Measurements from ENCODE around the gene ADRA1B. TPM values are rescaled to one million over a fixed set of nuclear protein-coding genes. Genes with fewer than 3 reads are reported as not detected.

ADRA1B gene
- total RNA-seq, 4 donors from 2014 or later: 1.7 to 12.2 (median 5.2) TPM

GRCh38 chr5:159886296-159886695 is 30.0 kb upstream of the ADRA1B start:
- no peak overlapping the region for H3K27ac ChIP-seq
- no peak for DNase-seq
- H3K36me3 ChIP-seq: no peaks in the 10 kb centered on the region
- TF ChIP-seq CTCF (IDR thresholded peaks at IDR 0.05) (no peak), POLR2A (IDR thresholded peaks at IDR 0.05) (no peak)
- no peaks in the 10 kb centered on the region for H3K4me1 ChIP-seq
- no peak overlapping the region for H3K4me3 ChIP-seq
- H3K27me3 ChIP-seq: no peaks in the 10 kb centered on the region
- no peaks in the 10 kb centered on the region for H3K9me3 ChIP-seq

GRCh38 chr5:159887050-159887449 is 29.2 kb upstream of the ADRA1B start:
- no peaks in the 10 kb centered on the region for H3K9me3 ChIP-seq
- H3K27ac ChIP-seq: no peak overlapping the region
- DNase-seq: no peak
- H3K27me3 ChIP-seq: no peaks in the 10 kb centered on the region
- H3K36me3 ChIP-seq: no peaks in the 10 kb centered on the region
- TF ChIP-seq POLR2A (IDR thresholded peaks at IDR 0.05): no peak
- no peak for TF ChIP-seq CTCF (IDR thresholded peaks at IDR 0.05)
- no peaks in the 10 kb centered on the region for H3K4me1 ChIP-seq
- H3K4me3 ChIP-seq: no peak overlapping the region

GRCh38 chr5:159888860-159889259 is 27.4 kb upstream of the ADRA1B start:
- no peak for TF ChIP-seq POLR2A (IDR thresholded peaks at IDR 0.05)
- no peak for TF ChIP-seq CTCF (IDR thresholded peaks at IDR 0.05)
- no peaks in the 10 kb centered on the region for H3K27me3 ChIP-seq

GRCh38 chr5:159890141-159890540 is 26.1 kb upstream of the ADRA1B start:
- H3K4me1 ChIP-seq: no peaks in the 10 kb centered on the region
- TF ChIP-seq POLR2A (IDR thresholded peaks at IDR 0.05): no peak
- TF ChIP-seq CTCF (IDR thresholded peaks at IDR 0.05): no peak
- H3K36me3 ChIP-seq: no peaks in the 10 kb centered on the region
- DNase-seq: no peak
- H3K9me3 ChIP-seq: no peaks in the 10 kb centered on the region
- H3K27ac ChIP-seq: no peak overlapping the region
- no peaks in the 10 kb centered on the region for H3K27me3 ChIP-seq
- H3K4me3 ChIP-seq: no peak overlapping the region

More at GRCh38 chr5:159888860-159889259, 27.4 kb upstream of the ADRA1B start:
- DNase-seq: no peak
- Histone ChIP-seq H3K36me3 (no peaks in the 10 kb centered on the region), H3K4me3 (no peak overlapping the region), H3K9me3 (no peaks in the 10 kb centered on the region), H3K27ac (no peak overlapping the region), H3K4me1 (no peaks in the 10 kb centered on the region)

GRCh38 chr5:159891371-159891770 is 24.9 kb upstream of the ADRA1B start:
- Histone ChIP-seq H3K36me3 (no peaks in the 10 kb centered on the region), H3K27me3 (no peaks in the 10 kb centered on the region), H3K4me1 (no peaks in the 10 kb centered on the region), H3K4me3 (no peak overlapping the region), H3K9me3 (no peaks in the 10 kb centered on the region), H3K27ac (no peak overlapping the region)
- no peak for DNase-seq
- no peak for TF ChIP-seq CTCF (IDR thresholded peaks at IDR 0.05)
- no peak for TF ChIP-seq POLR2A (IDR thresholded peaks at IDR 0.05)

All from Peyer's patch (tissue), 4 donors.